Keratinocyte (primary cell): ENCODE results near the gene PRPH2. TPM values are rescaled to one million over a fixed set of nuclear protein-coding genes. Genes with fewer than 3 reads are reported as not detected.

Source experiments
- DNase-seq: peaks from one replicate; pipeline ENCODE4 v3.0.0-alpha.2; 2011; ENCODE audit warnings: low read depth, missing footprints, low spot score
- FAIRE-seq: peaks from 2 replicates; lab custom pipeline; 2011; peaks lifted over from hg19 to GRCh38; lab: Jason Lieb, UNC
- H2AFZ ChIP-seq: 2 replicates; pipeline ENCODE4 v1.6.0; 2012; ENCODE audit warnings: low read length, control low read depth, inconsistent platforms; ENCODE audit not compliant: control insufficient read depth
- H3K27ac ChIP-seq: 2 replicates; pipeline ENCODE4 v1.5.1; 2011; ENCODE audit warnings: low read length; ENCODE audit not compliant: control insufficient read depth, insufficient read depth
- H3K27me3 ChIP-seq: 3 replicates; pipeline ENCODE4 v1.6.0; 2011; ENCODE audit warnings: low read length; ENCODE audit not compliant: control insufficient read depth, insufficient read depth; ENCODE audit errors: extremely low read depth
- H3K36me3 ChIP-seq, 2 experiments: 2 replicates in 1 of 2; 3 replicates in 1 of 2; pipeline ENCODE4 v1.5.1; 2011; ENCODE audit warnings: low read length in 2 of 2, mild to moderate bottlenecking in 1 of 2; ENCODE audit not compliant: control insufficient read depth in 2 of 2, insufficient read depth in 2 of 2; ENCODE audit errors: extremely low read depth in 1 of 2
- H3K4me1 ChIP-seq: 3 replicates; pipeline ENCODE4 v1.5.1; 2011; ENCODE audit warnings: low read length; ENCODE audit not compliant: control insufficient read depth, insufficient read depth; ENCODE audit errors: extremely low read depth
- H3K4me2 ChIP-seq: 3 replicates; pipeline ENCODE4 v1.6.0; 2011; ENCODE audit warnings: low read depth, low read length; ENCODE audit not compliant: control insufficient read depth, insufficient read depth; ENCODE audit errors: extremely low read depth
- H3K4me3 ChIP-seq, 3 experiments: fragments of 200-600 bp in 1 of 3; sonication (generic) in 1 of 3; 2 replicates in 2 of 3; 3 replicates in 1 of 3; pipeline ENCODE4 v1.5.1; 2011 to 2016; ENCODE audit warnings: low read length in 3 of 3, mild to moderate bottlenecking in 3 of 3, control low read depth in 2 of 3, inconsistent platforms in 1 of 3, low read depth in 1 of 3, mixed read lengths in 1 of 3, mixed run types in 1 of 3, moderate library complexity in 1 of 3; ENCODE audit not compliant: control insufficient read depth in 2 of 3, insufficient read depth in 2 of 3; ENCODE audit errors: extremely low read depth in 1 of 3
- H3K79me2 ChIP-seq: 2 replicates; pipeline ENCODE4 v1.6.0; 2012; ENCODE audit warnings: low read length; ENCODE audit not compliant: control insufficient read depth, insufficient read depth
- H3K9ac ChIP-seq: 3 replicates; pipeline ENCODE4 v1.6.0; 2011; ENCODE audit warnings: low read length; ENCODE audit not compliant: control insufficient read depth, insufficient read depth; ENCODE audit errors: extremely low read depth
- H3K9me1 ChIP-seq: 3 replicates; pipeline ENCODE4 v1.6.0; 2011; ENCODE audit warnings: low read length; ENCODE audit not compliant: control insufficient read depth, insufficient read depth; ENCODE audit errors: extremely low read depth
- H3K9me3 ChIP-seq: 2 replicates; pipeline ENCODE4 v1.5.1; 2012; ENCODE audit warnings: low read depth, low read length; ENCODE audit not compliant: control insufficient read depth
- H4K20me1 ChIP-seq: 3 replicates; pipeline ENCODE4 v1.6.0; 2011; ENCODE audit warnings: low read length; ENCODE audit not compliant: control insufficient read depth, insufficient read depth; ENCODE audit errors: extremely low read depth
- CTCF ChIP-seq, 3 experiments: IDR thresholded peaks in 1 of 3; conservative IDR thresholded peaks in 1 of 3; optimal IDR thresholded peaks in 1 of 3; 2 replicates in 2 of 3; 3 replicates in 1 of 3; pipeline versions ENCODE3 to v1.5.1; 2011; ENCODE audit warnings: low read length in 3 of 3, mild to moderate bottlenecking in 3 of 3, moderate library complexity in 2 of 3, control low read depth in 1 of 3, inconsistent platforms in 1 of 3; ENCODE audit not compliant: insufficient read depth in 2 of 3; ENCODE audit errors: extremely low read depth in 1 of 3
- EZH2 ChIP-seq: IDR thresholded peaks from one replicate; pipeline ENCODE4 v1.6.1; 2012; ENCODE audit warnings: inconsistent platforms, mild to moderate bottlenecking, low read length, moderate library complexity
- dilution Hi-C: fragments of 300-500 bp; cut with MboI; formaldehyde crosslinking; loops from one replicate; pipeline ENCODE4 v1.7.0; 2020; ENCODE audit warnings: low sequenced_read_pairs; ENCODE audit not compliant: extremely low pct_ligation_motif_present
- polyA plus RNA-seq, 5 experiments: library from polyadenylated mRNA; depleted of rRNA in 3 of 5; stranded (reverse) in 3 of 5; stranded (forward) in 1 of 5; unstranded in 1 of 5; fragments of >200 nt; gene quantifications; 1 replicate in 1 of 5; 2 replicates in 3 of 5; 3 replicates in 1 of 5; pipeline versions ENCODE4 v1.2.1 to v1.2.3, GENCODE V29; 2011 to 2012; ENCODE audit warnings: missing spikeins in 2 of 5, low read depth in 1 of 5, low replicate concordance in 1 of 5

The PRPH2 gene
- polyA plus RNA-seq, 1 donor (not counting 4 experiments of a cell fraction or from before 2014, with no cell fraction given) = 0.01 TPM

DNA sequence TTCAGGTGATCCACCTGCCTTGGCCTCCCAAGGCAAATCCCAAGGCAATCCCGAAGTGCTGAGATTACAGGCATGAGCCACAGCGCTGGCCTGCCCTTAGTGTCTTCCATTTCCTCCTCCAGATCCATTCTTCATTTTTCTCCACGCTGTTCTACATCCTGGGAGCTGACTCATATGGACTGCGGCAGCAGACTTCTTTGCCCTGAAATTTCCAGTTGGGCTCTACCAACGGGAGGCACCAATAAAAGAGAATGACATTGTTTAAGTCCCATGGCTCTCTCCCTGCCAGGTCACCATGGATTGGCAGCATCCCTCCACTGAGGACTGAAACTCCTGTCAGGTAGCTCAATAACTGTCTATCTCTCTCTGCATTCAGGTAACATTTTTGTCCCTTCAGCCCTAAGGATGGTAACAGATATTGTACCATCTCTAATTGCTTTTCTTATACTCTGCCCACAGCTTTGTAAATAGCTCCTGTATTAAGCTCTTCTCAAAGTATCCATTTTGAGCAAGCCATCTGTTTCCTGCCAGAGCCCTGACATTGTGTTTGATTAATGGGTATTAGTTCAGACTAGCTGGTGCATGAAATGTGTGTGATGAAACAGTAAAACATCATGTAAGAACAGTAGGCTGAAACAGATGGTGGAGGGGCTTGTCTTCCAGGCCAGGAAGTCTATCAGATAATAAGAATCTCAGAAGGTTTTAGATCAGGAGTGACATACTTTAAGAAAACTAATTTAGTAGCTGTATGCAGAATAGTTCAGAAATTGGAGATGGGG, 19.9 kb upstream of the PRPH2 start:
- DNase-seq = no peak
- Histone ChIP-seq H3K27ac (peak overlapping the region; percentile 61), H3K4me1 (peaks cover 20% of the 10 kb centered on the region)

GRCh38 chr6:42740725-42741124, 18.3 kb upstream of the PRPH2 start:
- Histone ChIP-seq H3K27me3 (no peaks in the 10 kb centered on the region), H3K9ac (no peak overlapping the region), H2AFZ (no peak overlapping the region), H3K27ac (no peak overlapping the region), H3K4me1 (peaks cover 20% of the 10 kb centered on the region), H3K9me3 (no peaks in the 10 kb centered on the region), H4K20me1 (no peaks in the 10 kb centered on the region), H3K4me3 (no peak overlapping the region), H3K4me2 (no peak overlapping the region), H3K79me2 (peaks cover 21% of the 10 kb centered on the region), H3K36me3 (no peaks in the 10 kb centered on the region), H3K9me1 (no peaks in the 10 kb centered on the region)
- DNase-seq (no peak), FAIRE-seq (no peak)
- dilution Hi-C loops = no loop called here
- TF ChIP-seq CTCF (optimal IDR thresholded peaks at IDR 0.05 in 1 of 3, IDR thresholded peaks at IDR 0.05 in 1 of 3, conservative IDR thresholded peaks at IDR 0.05 in 1 of 3; ENCODE audit: extremely low read depth in 1 of 3, insufficient read depth in 2 of 3, low read length in 3 of 3) (no peak), EZH2 (no peak)

More for the DNA sequence above, 19.9 kb upstream of the PRPH2 start:
- dilution Hi-C loops = no loop called here
- no peaks in the 10 kb centered on the region for H3K9me3 ChIP-seq
- peak overlapping the region; percentile 47 for H3K4me2 ChIP-seq
- no peaks in the 10 kb centered on the region for H3K27me3 ChIP-seq
- H3K9me1 ChIP-seq = no peaks in the 10 kb centered on the region
- no peak for FAIRE-seq
- peak overlapping the region; percentile 64 for H2AFZ ChIP-seq
- H3K79me2 ChIP-seq = peaks cover 22% of the 10 kb centered on the region
- H3K36me3 ChIP-seq = no peaks in the 10 kb centered on the region
- H3K9ac ChIP-seq = no peak overlapping the region
- H3K4me3 ChIP-seq = peak overlapping the region in 1 of 3 experiments; percentile 38
- no peak for TF ChIP-seq CTCF (optimal IDR thresholded peaks at IDR 0.05 in 1 of 3, IDR thresholded peaks at IDR 0.05 in 1 of 3, conservative IDR thresholded peaks at IDR 0.05 in 1 of 3; ENCODE audit: extremely low read depth in 1 of 3, insufficient read depth in 2 of 3, low read length in 3 of 3)
- no peak for TF ChIP-seq EZH2
- H4K20me1 ChIP-seq = no peaks in the 10 kb centered on the region
